ENCODE data around the gene ADAMTS13. TPM values are rescaled to one million over a fixed set of nuclear protein-coding genes. Genes with fewer than 3 reads are reported as not detected.

ADAMTS13 gene
- total RNA-seq, 3 donors from 2014 or later (not counting 1 experiment from before 2014, with no cell fraction given) = 2.3 to 3.0 (median 2.8) TPM

DNA sequence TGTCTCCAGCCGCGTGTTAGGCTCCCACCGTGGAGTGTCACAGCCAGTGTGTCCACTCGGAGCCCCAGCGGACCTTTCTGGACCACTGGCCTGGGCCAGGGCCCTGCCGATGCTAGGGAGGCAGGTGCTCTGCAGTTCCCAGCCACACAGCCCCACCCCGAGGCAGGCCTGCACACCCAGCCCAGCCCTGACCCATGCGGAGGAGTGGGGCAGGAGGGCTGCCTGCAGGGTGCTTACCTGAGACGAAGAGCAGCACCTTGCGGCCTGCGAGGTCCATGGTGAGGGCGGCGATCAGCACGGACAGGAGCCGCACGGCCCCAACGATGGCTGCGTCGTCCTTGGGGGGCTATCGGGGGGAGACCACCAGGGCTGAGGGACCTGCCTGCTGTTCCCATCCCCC is 51.6 kb downstream of the ADAMTS13 start:
- no peak for DNase-seq
- H3K27me3 ChIP-seq (ENCODE audit: control insufficient read depth, insufficient read depth, low read length) = no peaks in the 10 kb centered on the region
- 86% methylated on average over 20 of the region's 20 CpGs for WGBS (ENCODE audit: insufficient coverage)
- intact Hi-C loops (cut with micrococcal nuclease) = no loop called here
- no peak for TF ChIP-seq CTCF (IDR thresholded peaks at IDR 0.05)
- no peaks in the 10 kb centered on the region for H3K36me3 ChIP-seq (ENCODE audit: control insufficient read depth, insufficient read depth, low read length)
- Mint-ChIP-seq H3K27me3 (ENCODE audit: low read depth in 2 of 2) (no peaks in the 10 kb centered on the region), H3K27ac (no peak overlapping the region), H3K36me3 (no peaks in the 10 kb centered on the region), H3K4me1 (peaks cover 0 to 5% of the 10 kb centered on the region in 2 donors), H3K4me3 (no peak overlapping the region), H3K9me3 (no peaks in the 10 kb centered on the region)
- H3K9me3 ChIP-seq (ENCODE audit: control insufficient read depth, insufficient read depth, low read length) = no peaks in the 10 kb centered on the region
- H3K4me1 ChIP-seq (ENCODE audit: control insufficient read depth, insufficient read depth, low read length) = peaks cover 45% of the 10 kb centered on the region
- H3K4me3 ChIP-seq (ENCODE audit: low read length) = no peak overlapping the region
- no peak overlapping the region for H3K27ac ChIP-seq (ENCODE audit: low read length)
- ATAC-seq = no peak

DNA sequence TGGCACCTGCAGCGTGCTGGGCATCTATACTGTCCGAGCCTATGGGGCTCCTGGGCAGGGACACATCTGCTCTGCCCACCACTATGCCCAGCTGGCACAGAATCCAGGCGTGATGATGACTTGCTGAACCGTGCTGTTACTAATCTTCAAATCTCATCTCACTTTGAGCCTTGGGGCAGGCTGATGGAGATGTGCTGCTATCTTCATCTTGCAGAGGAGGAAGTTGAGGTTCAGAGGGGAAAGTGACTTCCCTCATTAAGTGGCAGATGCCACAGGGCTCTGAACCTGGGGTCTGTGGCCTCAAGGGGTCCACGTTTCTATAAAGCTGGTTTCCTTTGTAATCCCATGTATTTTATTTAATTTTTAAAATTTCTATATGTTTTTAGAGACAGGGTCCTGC is 52.0 kb downstream of the ADAMTS13 start:
- intact Hi-C loops (cut with micrococcal nuclease) = no loop called here
- DNase-seq (no peak), ATAC-seq (peak in 1 of 3 donors; percentile 33)
- no peaks in the 10 kb centered on the region for H3K36me3 ChIP-seq (ENCODE audit: control insufficient read depth, insufficient read depth, low read length)
- H3K4me3 ChIP-seq (ENCODE audit: low read length) = no peak overlapping the region
- no peaks in the 10 kb centered on the region for H3K27me3 ChIP-seq (ENCODE audit: control insufficient read depth, insufficient read depth, low read length)
- WGBS (ENCODE audit: insufficient coverage) = 18% methylated on average over 4 of the region's 5 CpGs
- no peak overlapping the region for H3K27ac ChIP-seq (ENCODE audit: low read length)
- H3K9me3 Mint-ChIP-seq = no peaks in the 10 kb centered on the region
- no peak overlapping the region for H3K4me3 Mint-ChIP-seq
- peaks cover 46% of the 10 kb centered on the region for H3K4me1 ChIP-seq (ENCODE audit: control insufficient read depth, insufficient read depth, low read length)
- no peaks in the 10 kb centered on the region for H3K27me3 Mint-ChIP-seq (ENCODE audit: low read depth in 2 of 2)
- H3K4me1 Mint-ChIP-seq = peaks cover 1 to 6% of the 10 kb centered on the region in 2 donors
- H3K9me3 ChIP-seq (ENCODE audit: control insufficient read depth, insufficient read depth, low read length) = no peaks in the 10 kb centered on the region
- H3K36me3 Mint-ChIP-seq = no peaks in the 10 kb centered on the region
- no peak overlapping the region for H3K27ac Mint-ChIP-seq
- no peak for TF ChIP-seq CTCF (IDR thresholded peaks at IDR 0.05)

- H3K27ac ChIP-seq (ENCODE audit: low read length) = no peak overlapping the region
- no peaks in the 10 kb centered on the region for H3K36me3 Mint-ChIP-seq
- H3K4me1 Mint-ChIP-seq = peaks cover 8 to 12% of the 10 kb centered on the region in 2 donors
- H3K36me3 ChIP-seq (ENCODE audit: control insufficient read depth, insufficient read depth, low read length) = no peaks in the 10 kb centered on the region
- H3K9me3 ChIP-seq (ENCODE audit: control insufficient read depth, insufficient read depth, low read length) = no peaks in the 10 kb centered on the region
- TF ChIP-seq CTCF (IDR thresholded peaks at IDR 0.05) = no peak
- intact Hi-C loops (cut with micrococcal nuclease) = no loop called here
- no peak overlapping the region for H3K4me3 ChIP-seq (ENCODE audit: low read length)
- H3K27me3 Mint-ChIP-seq (ENCODE audit: low read depth in 2 of 2) = no peaks in the 10 kb centered on the region
- DNase-seq = no peak
- no peak overlapping the region for H3K4me3 Mint-ChIP-seq
- ATAC-seq = no peak
- no peak overlapping the region for H3K27ac Mint-ChIP-seq
- peaks cover 53% of the 10 kb centered on the region for H3K4me1 ChIP-seq (ENCODE audit: control insufficient read depth, insufficient read depth, low read length)
- H3K9me3 Mint-ChIP-seq = no peaks in the 10 kb centered on the region
- H3K27me3 ChIP-seq (ENCODE audit: control insufficient read depth, insufficient read depth, low read length) = no peaks in the 10 kb centered on the region
- WGBS (ENCODE audit: insufficient coverage) = 67% methylated on average over 20 of the region's 20 CpGs
Observed at GRCh38 chr9:133474853-133475252, 52.7 kb downstream of the ADAMTS13 start.

DNA sequence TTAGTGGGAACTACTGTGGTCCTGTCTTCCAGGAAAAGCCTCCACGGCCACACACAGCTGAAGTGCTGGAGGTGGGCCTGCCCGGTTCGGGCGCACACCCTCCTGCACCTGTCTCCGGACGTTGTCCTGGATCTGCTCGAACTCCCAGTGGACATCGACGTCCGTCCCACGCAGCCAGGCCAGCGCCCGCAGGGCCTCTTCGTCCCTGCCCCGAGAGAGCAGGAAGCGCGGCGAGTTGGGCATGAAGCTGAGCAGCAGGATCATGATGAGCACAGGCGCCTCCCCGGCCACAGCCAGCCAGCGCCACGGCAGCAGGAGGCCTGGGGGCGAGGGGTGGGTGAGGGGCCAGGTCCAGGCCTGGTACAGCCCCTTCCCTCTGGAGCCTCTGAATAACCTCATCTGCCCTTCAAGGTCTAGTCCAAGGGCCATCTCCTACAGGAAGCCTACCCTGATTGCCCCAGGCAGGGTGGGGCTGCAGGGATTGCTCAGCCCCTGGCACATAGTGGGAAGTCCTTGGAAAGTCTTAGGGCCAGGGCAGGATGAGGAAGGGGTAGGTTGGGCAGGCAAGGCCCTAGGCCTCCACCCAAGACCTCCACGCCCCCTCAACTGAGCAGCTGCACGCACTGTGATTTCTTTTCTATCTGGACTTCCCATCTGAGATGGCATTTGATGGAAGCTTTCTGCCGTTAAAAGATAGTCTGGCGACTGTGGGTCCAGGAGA is 53.3 kb downstream of the ADAMTS13 start:
- no peaks in the 10 kb centered on the region for H3K9me3 Mint-ChIP-seq
- 89% methylated on average over 27 of the region's 27 CpGs for WGBS (ENCODE audit: insufficient coverage)
- H3K4me3 Mint-ChIP-seq = no peak overlapping the region
- Histone ChIP-seq H3K4me1 (ENCODE audit: control insufficient read depth, insufficient read depth, low read length) (peaks cover 55% of the 10 kb centered on the region), H3K4me3 (ENCODE audit: low read length) (no peak overlapping the region), H3K9me3 (ENCODE audit: control insufficient read depth, insufficient read depth, low read length) (no peaks in the 10 kb centered on the region), H3K27me3 (ENCODE audit: control insufficient read depth, insufficient read depth, low read length) (no peaks in the 10 kb centered on the region), H3K27ac (ENCODE audit: low read length) (no peak overlapping the region), H3K36me3 (ENCODE audit: control insufficient read depth, insufficient read depth, low read length) (no peaks in the 10 kb centered on the region)
- TF ChIP-seq CTCF (IDR thresholded peaks at IDR 0.05) = no peak
- H3K27me3 Mint-ChIP-seq (ENCODE audit: low read depth in 2 of 2) = no peaks in the 10 kb centered on the region
- H3K27ac Mint-ChIP-seq = no peak overlapping the region
- intact Hi-C loops (cut with micrococcal nuclease) = no loop called here
- peaks cover 9 to 15% of the 10 kb centered on the region in 2 donors for H3K4me1 Mint-ChIP-seq
- no peaks in the 10 kb centered on the region for H3K36me3 Mint-ChIP-seq
- ATAC-seq (no peak), DNase-seq (no peak)

All from natural killer cell (primary cell).